ENCODE data around the gene AAK1.

DNA sequence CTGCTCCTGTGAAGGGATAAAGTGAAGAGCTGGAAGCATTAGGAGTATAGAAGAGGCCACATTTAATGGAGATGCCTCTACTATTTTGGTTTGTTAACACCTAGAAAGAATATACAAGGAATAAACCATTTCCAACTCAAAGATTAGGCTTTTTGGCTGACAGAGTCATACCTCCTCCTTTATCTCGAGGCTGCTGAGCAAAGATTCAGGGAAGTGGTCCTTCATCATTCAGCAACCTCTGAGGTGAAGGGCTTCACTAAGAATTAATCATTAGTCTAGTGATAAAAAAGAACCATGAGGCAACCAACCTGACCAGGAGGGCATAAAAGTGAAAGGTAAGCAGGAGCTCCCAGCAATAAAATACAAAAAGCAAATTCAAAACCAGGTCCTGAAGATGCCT lies 25.8 kb downstream of the AAK1 start:
- TF ChIP-seq, protein P1, sequence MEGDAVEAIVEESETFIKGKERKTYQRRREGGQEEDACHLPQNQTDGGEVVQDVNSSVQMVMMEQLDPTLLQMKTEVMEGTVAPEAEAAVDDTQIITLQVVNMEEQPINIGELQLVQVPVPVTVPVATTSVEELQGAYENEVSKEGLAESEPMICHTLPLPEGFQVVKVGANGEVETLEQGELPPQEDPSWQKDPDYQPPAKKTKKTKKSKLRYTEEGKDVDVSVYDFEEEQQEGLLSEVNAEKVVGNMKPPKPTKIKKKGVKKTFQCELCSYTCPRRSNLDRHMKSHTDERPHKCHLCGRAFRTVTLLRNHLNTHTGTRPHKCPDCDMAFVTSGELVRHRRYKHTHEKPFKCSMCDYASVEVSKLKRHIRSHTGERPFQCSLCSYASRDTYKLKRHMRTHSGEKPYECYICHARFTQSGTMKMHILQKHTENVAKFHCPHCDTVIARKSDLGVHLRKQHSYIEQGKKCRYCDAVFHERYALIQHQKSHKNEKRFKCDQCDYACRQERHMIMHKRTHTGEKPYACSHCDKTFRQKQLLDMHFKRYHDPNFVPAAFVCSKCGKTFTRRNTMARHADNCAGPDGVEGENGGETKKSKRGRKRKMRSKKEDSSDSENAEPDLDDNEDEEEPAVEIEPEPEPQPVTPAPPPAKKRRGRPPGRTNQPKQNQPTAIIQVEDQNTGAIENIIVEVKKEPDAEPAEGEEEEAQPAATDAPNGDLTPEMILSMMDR (IDR thresholded peaks at IDR 0.05; ENCODE audit: low read depth, low read length, poor library complexity, severe bottlenecking), result no peak
- TF ChIP-seq EZH2phosphoT487 (IDR thresholded peaks at IDR 0.05; ENCODE audit: borderline replicate concordance, low read length), result no peak

All from DOHH2 (cell line).